H1 (cell line): Measurements from ENCODE around the gene COTL1. TPM values are rescaled to one million over a fixed set of nuclear protein-coding genes. Genes with fewer than 3 reads are reported as not detected.
"Not testable (repeated sequence)": the region's sequence is repeated elsewhere in the genome, so short reads cannot be mapped to it uniquely, and the experiment has no call there.

Source experiments
- CTCF ChIA-PET: fragments of 300-600 bp; sonication (Branson Sonifier 250); formaldehyde crosslinking; loops from one replicate; lab custom pipeline; 2021; ENCODE audit not compliant: partially characterized antibody; lab: Charles Lee
- POLR2A ChIA-PET: fragments of 300-600 bp; sonication (Branson Sonifier 250); formaldehyde crosslinking; loops from one replicate; lab custom pipeline; 2021; ENCODE audit warnings: inconsistent platforms; ENCODE audit not compliant: partially characterized antibody; lab: Charles Lee
- DNase-seq, 2 experiments: peaks; one replicate each; pipeline versions ENCODE4 v3.0.0 to v3.0.0-alpha.2; 2010 to 2022; ENCODE audit warnings: low spot score in 2 of 2, low read depth in 1 of 2, mixed read lengths in 1 of 2
- FAIRE-seq: peaks from 2 replicates; lab custom pipeline; 2011; peaks lifted over from hg19 to GRCh38; lab: Jason Lieb, UNC
- H2AFZ ChIP-seq: 2 replicates; pipeline ENCODE4 v1.8.1; 2012; ENCODE audit warnings: low read length, inconsistent platforms
- H2AK5ac ChIP-seq: 2 replicates; pipeline ENCODE4 v1.6.1; 2013; ENCODE audit warnings: low read depth, low read length
- H2BK120ac ChIP-seq: replicated peaks from 2 replicates; pipeline ENCODE3; 2013; ENCODE audit warnings: low read depth, low read length, inconsistent platforms
- H2BK12ac ChIP-seq: 2 replicates; pipeline ENCODE4 v1.6.1; 2013; ENCODE audit warnings: low read depth, low read length
- H2BK15ac ChIP-seq: 2 replicates; pipeline ENCODE4 v1.6.1; 2013; ENCODE audit warnings: low read length
- H2BK20ac ChIP-seq: 2 replicates; pipeline ENCODE4 v1.6.1; 2013; ENCODE audit warnings: low read length
- H2BK5ac ChIP-seq: 2 replicates; pipeline ENCODE4 v1.6.1; 2013; ENCODE audit warnings: low read depth, low read length
- H3K14ac ChIP-seq: 2 replicates; pipeline ENCODE4 v1.6.1; 2013; ENCODE audit warnings: inconsistent platforms; ENCODE audit not compliant: insufficient read length
- H3K18ac ChIP-seq: 2 replicates; pipeline ENCODE4 v1.6.1; 2013; ENCODE audit warnings: low read length; ENCODE audit errors: extremely low read depth
- H3K23ac ChIP-seq: 2 replicates; pipeline ENCODE4 v1.6.1; 2013; ENCODE audit warnings: inconsistent platforms; ENCODE audit not compliant: insufficient read length
- H3K23me2 ChIP-seq: 2 replicates; pipeline ENCODE4 v1.6.1; 2013; ENCODE audit warnings: low read depth, low read length
- H3K27ac ChIP-seq: 2 replicates; pipeline ENCODE4 v1.6.1; 2011; ENCODE audit warnings: low read depth, low read length, inconsistent platforms
- H3K27me3 ChIP-seq, 4 experiments: replicated peaks in 1 of 4; 1 replicate in 1 of 4; 2 replicates in 3 of 4; pipeline versions ENCODE4 v1.6.1 to v1.8.1; 2011 to 2013; ENCODE audit warnings: low read length in 3 of 4, mild to moderate bottlenecking in 3 of 4, inconsistent platforms in 2 of 4, mixed read lengths in 2 of 4, moderate library complexity in 1 of 4; ENCODE audit not compliant: control insufficient read depth in 3 of 4, insufficient read depth in 3 of 4; ENCODE audit errors: extremely low read depth in 1 of 4
- H3K36me3 ChIP-seq, 4 experiments: 2 replicates each; pipeline versions ENCODE4 v1.6.1 to v1.8.1; 2011 to 2013; ENCODE audit warnings: mild to moderate bottlenecking in 4 of 4, low read length in 3 of 4, moderate library complexity in 2 of 4, control low read depth in 1 of 4, inconsistent platforms in 1 of 4; ENCODE audit not compliant: insufficient read depth in 4 of 4, control insufficient read depth in 2 of 4
- H3K4ac ChIP-seq: replicated peaks from 2 replicates; pipeline ENCODE3; 2013; ENCODE audit warnings: low read length, low read depth, mixed read lengths, inconsistent platforms; ENCODE audit not compliant: insufficient read length
- H3K4me1 ChIP-seq, 4 experiments: replicated peaks in 1 of 4; 1 replicate in 1 of 4; 2 replicates in 3 of 4; pipeline versions ENCODE4 v1.6.1 to v1.8.1; 2011 to 2013; ENCODE audit warnings: low read length in 3 of 4, inconsistent platforms in 2 of 4, mixed read lengths in 1 of 4; ENCODE audit not compliant: insufficient read depth in 4 of 4, control insufficient read depth in 3 of 4
- H3K4me2 ChIP-seq, 2 experiments: 2 replicates each; pipeline versions ENCODE4 v1.6.1 to v1.8.1; 2011 to 2013; ENCODE audit warnings: low read depth in 2 of 2, low read length in 2 of 2, control low read depth in 1 of 2, inconsistent platforms in 1 of 2, mild to moderate bottlenecking in 1 of 2; ENCODE audit not compliant: insufficient read depth in 1 of 2
- H3K4me3 ChIP-seq, 4 experiments: fragments of 200-600, 300-600 bp in 1 of 4; sonication (generic), shearing (Covaris generic), sonication (Bioruptor Twin) in 1 of 4; 2 replicates each; pipeline versions ENCODE4 v1.5.1 to v1.8.1; 2011 to 2016; ENCODE audit warnings: low read length in 4 of 4, low read depth in 3 of 4, control low read depth in 2 of 4, inconsistent platforms in 2 of 4, mild to moderate bottlenecking in 2 of 4, mixed read lengths in 1 of 4, moderate library complexity in 1 of 4; ENCODE audit not compliant: insufficient read depth in 2 of 4; ENCODE audit errors: extremely low read depth in 1 of 4
- H3K56ac ChIP-seq: replicated peaks from 2 replicates; pipeline ENCODE3; 2013; ENCODE audit warnings: low read depth, mild to moderate bottlenecking, mixed read lengths, low read length, inconsistent platforms; ENCODE audit not compliant: insufficient read length
- H3K79me1 ChIP-seq: 2 replicates; pipeline ENCODE4 v1.6.1; 2013; ENCODE audit warnings: low read depth, low read length, control low read depth
- H3K79me2 ChIP-seq, 2 experiments: 2 replicates each; pipeline versions ENCODE4 v1.6.1 to v1.8.1; 2012 to 2013; ENCODE audit warnings: low read length in 2 of 2, mild to moderate bottlenecking in 2 of 2, inconsistent platforms in 1 of 2; ENCODE audit not compliant: insufficient read depth in 2 of 2, control insufficient read depth in 1 of 2
- H3K9ac ChIP-seq, 4 experiments: replicated peaks in 1 of 4; 1 replicate in 1 of 4; 2 replicates in 3 of 4; pipeline versions ENCODE4 v1.6.1 to v1.8.1; 2011 to 2013; ENCODE audit warnings: low read depth in 3 of 4, low read length in 3 of 4, control low read depth in 2 of 4, mild to moderate bottlenecking in 2 of 4, moderate library complexity in 2 of 4, inconsistent platforms in 1 of 4; ENCODE audit errors: extremely low read depth in 1 of 4
- H3K9me3 ChIP-seq, 2 experiments: 2 replicates each; pipeline versions ENCODE4 v1.6.1 to v1.8.1; 2012 to 2013; ENCODE audit warnings: mild to moderate bottlenecking in 2 of 2, moderate library complexity in 2 of 2, control low read depth in 1 of 2, inconsistent platforms in 1 of 2, low read depth in 1 of 2, low read length in 1 of 2, mixed read lengths in 1 of 2; ENCODE audit not compliant: insufficient read depth in 2 of 2
- H4K20me1 ChIP-seq, 2 experiments: replicated peaks in 1 of 2; 2 replicates each; pipeline versions ENCODE3 to v1.8.1; 2011 to 2013; ENCODE audit warnings: inconsistent platforms in 2 of 2, low read length in 2 of 2, mild to moderate bottlenecking in 1 of 2; ENCODE audit not compliant: insufficient read depth in 2 of 2, control insufficient read depth in 1 of 2
- H4K5ac ChIP-seq: 2 replicates; pipeline ENCODE4 v1.6.1; 2013; ENCODE audit warnings: low read length, low read depth, mixed read lengths, inconsistent platforms; ENCODE audit not compliant: insufficient read length
- H4K8ac ChIP-seq: 2 replicates; pipeline ENCODE4 v1.8.0; 2013; ENCODE audit warnings: mild to moderate bottlenecking, moderate library complexity, low read length, inconsistent platforms; ENCODE audit not compliant: insufficient read depth; ENCODE audit errors: extremely low read depth
- H4K91ac ChIP-seq: replicated peaks from 2 replicates; pipeline ENCODE3; 2013; ENCODE audit warnings: low read length, mixed read lengths, inconsistent platforms; ENCODE audit not compliant: insufficient read length
- BCL11A ChIP-seq, 2 experiments: IDR thresholded peaks; one replicate each; pipeline ENCODE4 v1.6.1; 2011; ENCODE audit warnings: low read depth in 2 of 2, low read length in 2 of 2, mild to moderate bottlenecking in 2 of 2
- CBX5 ChIP-seq: fragments of 300-800, 300-1000 bp; sonication (generic); IDR thresholded peaks from 2 replicates; pipeline ENCODE4 v1.7.1; 2016; ENCODE audit warnings: antibody characterized with exemption, low read length, low read depth
- CHD2 ChIP-seq: IDR thresholded peaks from 2 replicates; pipeline ENCODE4 v1.6.1; 2012; ENCODE audit warnings: low read length, improper control_type of control experiment
- FOSL1 ChIP-seq: IDR thresholded peaks from 2 replicates; pipeline ENCODE4 v1.6.1; 2011; ENCODE audit warnings: mild to moderate bottlenecking, low read depth, low read length, moderate library complexity; ENCODE audit not compliant: insufficient read depth
- MAFK ChIP-seq: IDR thresholded peaks from 2 replicates; pipeline ENCODE4 v1.6.1; 2012; ENCODE audit warnings: low read depth, mild to moderate bottlenecking, improper control_type of control experiment, low read length
- NANOG ChIP-seq: IDR thresholded peaks from 2 replicates; pipeline ENCODE4 v1.6.1; 2011; ENCODE audit warnings: low read length, low read depth, mild to moderate bottlenecking, inconsistent platforms; ENCODE audit not compliant: insufficient read depth, poor library complexity, severe bottlenecking
- SP2 ChIP-seq: IDR thresholded peaks from 2 replicates; pipeline ENCODE4 v1.6.1; 2012; ENCODE audit warnings: mild to moderate bottlenecking, low read length, inconsistent platforms
- WGBS, 2 experiments: shearing (Covaris generic) in 1 of 2; methylation state at CpG; one replicate each; pipeline versions ENCODE4 v1.1.6 to v1.1.7; 2013 to 2015; ENCODE audit warnings: low lambda C conversion rate in 2 of 2, mixed read lengths in 2 of 2, inconsistent platforms in 1 of 2, low coverage in 1 of 2, missing lambda C conversion rate in 1 of 2; ENCODE audit not compliant: insufficient replicate concordance in 2 of 2, insufficient coverage in 1 of 2, insufficient read length in 1 of 2; ENCODE audit errors: extremely low coverage in 1 of 2, missing lambda C conversion rate in 1 of 2; 5-methylcytosine and 5-hydroxymethylcytosine counted together
- polyA plus RNA-seq, 7 experiments: library from polyadenylated mRNA; depleted of rRNA in 3 of 7; stranded (reverse) in 5 of 7; unstranded in 2 of 7; fragments of >200 nt in 5 of 7; fragments of 200-250 nt in 2 of 7; gene quantifications; 1 replicate in 5 of 7; 2 replicates in 1 of 7; 4 replicates in 1 of 7; pipeline versions ENCODE4 v1.2.1 to v1.2.3, GENCODE V29; 2011 to 2013; ENCODE audit warnings: missing spikeins in 2 of 7, mixed read lengths in 2 of 7
- total RNA-seq: library from RNA; stranded (reverse); fragmentation: NEBNext Ultra II Directional; extraction: Animal tissue kit (Norgen Biotek cat#: 25700); gene quantifications from 2 replicates; pipeline ENCODE4 v1.2.1, GENCODE V29; 2021

COTL1 gene
- total and polyA plus RNA-seq, 2 of the 8 experiments (the other 6 are each of a cell fraction or from before 2014, with no cell fraction given): 59.2 to 183 TPM

DNA sequence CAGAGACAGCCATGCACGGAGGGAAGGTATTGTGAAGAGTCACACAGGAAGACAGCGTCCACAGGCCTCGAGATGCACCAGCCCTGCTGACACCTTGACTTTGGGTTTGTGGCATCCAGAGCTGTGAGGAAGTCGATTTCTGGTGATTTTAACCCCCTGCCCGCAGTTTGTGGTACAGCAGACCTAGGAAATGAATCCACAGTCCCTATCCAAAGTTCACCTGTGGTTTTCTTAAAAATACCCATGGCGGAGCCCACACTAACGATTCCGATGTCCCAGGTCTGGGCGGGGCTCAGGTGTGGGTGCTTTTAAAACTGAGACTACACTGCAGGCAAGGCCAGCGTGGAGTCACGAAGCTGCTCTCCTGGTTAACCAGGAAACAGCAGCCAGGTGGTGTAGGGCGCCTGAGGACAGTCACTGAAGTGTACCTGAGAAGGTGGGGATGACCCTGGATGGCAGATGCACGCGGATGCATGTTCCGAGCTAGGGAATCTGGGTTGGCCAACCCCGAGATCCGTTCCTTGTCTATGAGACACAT, 99.0 kb downstream of the COTL1 start (continued):
- TF ChIP-seq MAFK (no peak), BCL11A (IDR thresholded peaks at IDR 0.05; ENCODE audit: low read depth in 2 of 2, low read length in 2 of 2) (no peak), CHD2 (no peak), FOSL1 (no peak), SP2 (no peak), NANOG (no peak), CBX5 (no peak)

DNA sequence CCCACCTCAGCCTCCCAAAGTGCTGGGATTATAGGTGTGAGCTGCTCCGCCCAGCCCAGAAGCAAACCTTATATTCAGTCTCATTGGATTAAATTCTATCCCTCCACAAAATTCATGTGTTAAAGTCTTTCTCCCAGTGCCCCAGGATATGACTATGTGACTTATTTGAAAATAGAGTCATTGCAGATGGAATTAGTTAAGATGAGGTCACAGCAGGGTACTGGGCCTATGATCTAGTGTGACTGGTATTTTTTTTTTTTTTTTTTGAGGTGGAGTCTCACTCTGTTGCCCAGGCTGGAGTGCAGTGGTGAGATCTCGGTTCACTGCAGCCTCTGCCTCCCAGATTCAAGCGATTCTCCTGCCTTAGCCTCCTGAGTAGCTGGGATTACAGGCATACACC, 99.7 kb downstream of the COTL1 start:
- H2BK15ac ChIP-seq, H3K79me1 ChIP-seq, H3K4me3 ChIP-seq, H3K4me2 ChIP-seq, H4K91ac ChIP-seq, H2BK5ac ChIP-seq, H4K5ac ChIP-seq, H3K9me3 ChIP-seq, H3K56ac ChIP-seq, H4K20me1 ChIP-seq, H3K27me3 ChIP-seq, H2BK20ac ChIP-seq, H3K18ac ChIP-seq, H3K9ac ChIP-seq, H2AK5ac ChIP-seq, H3K4me1 ChIP-seq, H3K23ac ChIP-seq, DNase-seq, H3K4ac ChIP-seq, H3K79me2 ChIP-seq, H3K27ac ChIP-seq, H4K8ac ChIP-seq, H3K23me2 ChIP-seq, H3K14ac ChIP-seq, H2BK12ac ChIP-seq, H3K36me3 ChIP-seq, FAIRE-seq, H2BK120ac ChIP-seq, H2AFZ ChIP-seq: not testable (repeated sequence)
- WGBS, 2 experiments: 91% methylated on average over 3 of the region's 3 CpGs; no CpG with 5 or more reads in 1 of the 2 experiments
- POLR2A ChIA-PET: interaction anchor here (2.1 kb wide), 1 partner anchor 101 kb away, joined by 8 read pairs; no protein-coding TSS in a partner anchor
- CTCF ChIA-PET: interaction anchor here (0.7 to 5.1 kb wide), 8 partner anchors 9 to 236 kb away, joined by 3 to 30 read pairs (median 5); no protein-coding TSS in a partner anchor
